IMR-90 (cell line): ENCODE results near the gene DNMT3B.

Source experiments
- BHLHE40 ChIP-seq: fragments of 150-350 bp; IDR thresholded peaks from 2 replicates; pipeline ENCODE4 v1.6.1; 2016; ENCODE audit warnings: mild to moderate bottlenecking, low read depth, low read length
- CEBPB ChIP-seq: IDR thresholded peaks from 2 replicates; pipeline ENCODE4 v1.6.1; 2012; ENCODE audit warnings: low read depth, low read length, improper control_type of control experiment
- CHD1 ChIP-seq: IDR thresholded peaks from 2 replicates; pipeline ENCODE4 v1.6.1; 2012; ENCODE audit warnings: low read depth, low read length, improper control_type of control experiment
- MAFK ChIP-seq: IDR thresholded peaks from 2 replicates; pipeline ENCODE4 v1.6.1; 2012; ENCODE audit warnings: low read depth, low read length, improper control_type of control experiment
- MAZ ChIP-seq: IDR thresholded peaks from 2 replicates; pipeline ENCODE4 v1.6.1; 2012; ENCODE audit warnings: low read depth, mild to moderate bottlenecking, low read length, improper control_type of control experiment, moderate library complexity, borderline replicate concordance
- MXI1 ChIP-seq: IDR thresholded peaks from 2 replicates; pipeline ENCODE4 v1.6.1; 2012; ENCODE audit warnings: low read depth, mild to moderate bottlenecking, low read length, moderate library complexity, borderline replicate concordance
- POLR2A ChIP-seq: IDR thresholded peaks from 2 replicates; pipeline ENCODE4 v1.6.1; 2012; ENCODE audit warnings: mild to moderate bottlenecking, low read depth, low read length
- RAD21 ChIP-seq: IDR thresholded peaks from 2 replicates; pipeline ENCODE4 v1.6.1; 2012; ENCODE audit warnings: low read length, improper control_type of control experiment
- RFX5 ChIP-seq: IDR thresholded peaks from 2 replicates; pipeline ENCODE4 v1.8.0; 2012; ENCODE audit warnings: low read depth, mild to moderate bottlenecking, low read length, moderate library complexity
- USF2 ChIP-seq: fragments of 150-350 bp; IDR thresholded peaks from 2 replicates; pipeline ENCODE4 v1.6.1; 2017; ENCODE audit warnings: mild to moderate bottlenecking, antibody characterized with exemption, low read length, low read depth
- TF ChIP-seq, protein P1 (sequence below): conservative IDR thresholded peaks from 2 replicates; pipeline ENCODE4 v1.5.1; 2012; ENCODE audit warnings: mild to moderate bottlenecking, low read depth, low read length, improper control_type of control experiment
- TF ChIP-seq, protein P2 (sequence below): fragments of 150-350 bp; IDR thresholded peaks from 2 replicates; pipeline ENCODE4 v1.6.1; 2016; ENCODE audit warnings: low read depth, mild to moderate bottlenecking, low read length, moderate library complexity, borderline replicate concordance

- TF ChIP-seq POLR2A, result no peak
- TF ChIP-seq, protein P1, sequence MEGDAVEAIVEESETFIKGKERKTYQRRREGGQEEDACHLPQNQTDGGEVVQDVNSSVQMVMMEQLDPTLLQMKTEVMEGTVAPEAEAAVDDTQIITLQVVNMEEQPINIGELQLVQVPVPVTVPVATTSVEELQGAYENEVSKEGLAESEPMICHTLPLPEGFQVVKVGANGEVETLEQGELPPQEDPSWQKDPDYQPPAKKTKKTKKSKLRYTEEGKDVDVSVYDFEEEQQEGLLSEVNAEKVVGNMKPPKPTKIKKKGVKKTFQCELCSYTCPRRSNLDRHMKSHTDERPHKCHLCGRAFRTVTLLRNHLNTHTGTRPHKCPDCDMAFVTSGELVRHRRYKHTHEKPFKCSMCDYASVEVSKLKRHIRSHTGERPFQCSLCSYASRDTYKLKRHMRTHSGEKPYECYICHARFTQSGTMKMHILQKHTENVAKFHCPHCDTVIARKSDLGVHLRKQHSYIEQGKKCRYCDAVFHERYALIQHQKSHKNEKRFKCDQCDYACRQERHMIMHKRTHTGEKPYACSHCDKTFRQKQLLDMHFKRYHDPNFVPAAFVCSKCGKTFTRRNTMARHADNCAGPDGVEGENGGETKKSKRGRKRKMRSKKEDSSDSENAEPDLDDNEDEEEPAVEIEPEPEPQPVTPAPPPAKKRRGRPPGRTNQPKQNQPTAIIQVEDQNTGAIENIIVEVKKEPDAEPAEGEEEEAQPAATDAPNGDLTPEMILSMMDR, result no peak
- no peak for TF ChIP-seq CEBPB
- no peak for TF ChIP-seq MAZ
- TF ChIP-seq, protein P2, sequence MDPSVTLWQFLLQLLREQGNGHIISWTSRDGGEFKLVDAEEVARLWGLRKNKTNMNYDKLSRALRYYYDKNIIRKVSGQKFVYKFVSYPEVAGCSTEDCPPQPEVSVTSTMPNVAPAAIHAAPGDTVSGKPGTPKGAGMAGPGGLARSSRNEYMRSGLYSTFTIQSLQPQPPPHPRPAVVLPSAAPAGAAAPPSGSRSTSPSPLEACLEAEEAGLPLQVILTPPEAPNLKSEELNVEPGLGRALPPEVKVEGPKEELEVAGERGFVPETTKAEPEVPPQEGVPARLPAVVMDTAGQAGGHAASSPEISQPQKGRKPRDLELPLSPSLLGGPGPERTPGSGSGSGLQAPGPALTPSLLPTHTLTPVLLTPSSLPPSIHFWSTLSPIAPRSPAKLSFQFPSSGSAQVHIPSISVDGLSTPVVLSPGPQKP, result no peak
- TF ChIP-seq RFX5, result no peak
- no peak for TF ChIP-seq MXI1
- TF ChIP-seq RAD21, result no peak
- TF ChIP-seq BHLHE40, result no peak
- no peak for TF ChIP-seq CHD1
- no peak for TF ChIP-seq MAFK
- TF ChIP-seq USF2, result no peak
Observed at GRCh38 chr20:32804022-32804715, 42.0 kb downstream of the DNMT3B start.
